Progenitor cell of endocrine pancreas (in vitro differentiated cells): ENCODE measurements around the gene ITPR2. TPM values are rescaled to one million over a fixed set of nuclear protein-coding genes. Genes with fewer than 3 reads are reported as not detected.

Experiments
- DNase-seq: peaks from one replicate; pipeline ENCODE4 v3.0.0; 2021; ENCODE audit warnings: low spot score; ENCODE audit not compliant: unreplicated experiment
- H3K27ac Mint-ChIP-seq: 2 replicates; pipeline ENCODE4 v1.8.0; 2021; ENCODE audit warnings: mild to moderate bottlenecking, moderate library complexity, mixed read lengths
- H3K27me3 Mint-ChIP-seq: 2 replicates; pipeline ENCODE4 v1.8.0; 2021; ENCODE audit warnings: mixed read lengths
- H3K36me3 Mint-ChIP-seq: 2 replicates; pipeline ENCODE4 v1.8.0; 2022; ENCODE audit warnings: mixed read lengths; ENCODE audit not compliant: insufficient read depth
- H3K4me1 Mint-ChIP-seq: 2 replicates; pipeline ENCODE4 v1.8.0; 2021; ENCODE audit warnings: low read depth, mixed read lengths
- H3K4me3 Mint-ChIP-seq: 2 replicates; pipeline ENCODE4 v1.8.0; 2021; ENCODE audit warnings: low read depth, mild to moderate bottlenecking, moderate library complexity, mixed read lengths
- H3K9me3 Mint-ChIP-seq: 2 replicates; pipeline ENCODE4 v1.8.0; 2021; ENCODE audit warnings: low read depth, mixed read lengths
- CTCF ChIP-seq: fragments of 200-600 bp; sonication (generic); IDR thresholded peaks from one replicate; pipeline ENCODE4 v1.5.0; 2021; ENCODE audit warnings: antibody characterized with exemption, mild to moderate bottlenecking; ENCODE audit not compliant: unreplicated experiment
- total RNA-seq: library from RNA; stranded (reverse); gene quantifications from 2 replicates; pipeline ENCODE4 v1.2.1, GENCODE V29; 2021

The ITPR2 gene
- total RNA-seq, 1 donor from 2014 or later = 72.4 TPM

GRCh38 chr12:26290565-26290964, 542.4 kb downstream of the ITPR2 start:
- H3K4me1 Mint-ChIP-seq = peaks cover 5% of the 10 kb centered on the region
- peaks cover 3% of the 10 kb centered on the region for H3K27me3 Mint-ChIP-seq
- no peak for TF ChIP-seq CTCF
- no peak overlapping the region for H3K27ac Mint-ChIP-seq
- H3K9me3 Mint-ChIP-seq = no peaks in the 10 kb centered on the region
- no peak overlapping the region for H3K4me3 Mint-ChIP-seq
- no peaks in the 10 kb centered on the region for H3K36me3 Mint-ChIP-seq
- DNase-seq = no peak

- Mint-ChIP-seq H3K27me3 (peaks cover 3% of the 10 kb centered on the region), H3K36me3 (no peaks in the 10 kb centered on the region), H3K27ac (no peak overlapping the region), H3K9me3 (no peaks in the 10 kb centered on the region), H3K4me1 (peaks cover 5% of the 10 kb centered on the region), H3K4me3 (no peak overlapping the region)
- no peak for TF ChIP-seq CTCF
- no peak for DNase-seq
These were observed 545.2 kb downstream of the ITPR2 start for GRCh38 chr12:26287671-26288381.

Other genes starting within 250 kb of the ITPR2 start
- 36.3 and 36.9 TPM in 2 replicates for gene INTS13, start 104.8 kb upstream of the ITPR2 start, total RNA-seq
- gene FGFR1OP2, start 105.3 kb upstream of the ITPR2 start, total RNA-seq = 77.0 and 77.5 TPM in 2 replicates
- gene TM7SF3, start 181.2 kb upstream of the ITPR2 start, total RNA-seq = 81.0 and 91.2 TPM in 2 replicates
- gene MED21, start 189.4 kb upstream of the ITPR2 start, total RNA-seq = 74.4 and 89.1 TPM in 2 replicates
- gene C12orf71, start 249.4 kb upstream of the ITPR2 start, total RNA-seq = not detected in 2 replicates